Measurements from ENCODE around the gene MCRIP2. TPM values are rescaled to one million over a fixed set of nuclear protein-coding genes. Genes with fewer than 3 reads are reported as not detected.

Gene MCRIP2
- total and polyA plus RNA-seq, 2 of the 8 experiments (the other 6 are each of a cell fraction or from before 2014, with no cell fraction given) = 45.4 to 75.5 TPM

DNA sequence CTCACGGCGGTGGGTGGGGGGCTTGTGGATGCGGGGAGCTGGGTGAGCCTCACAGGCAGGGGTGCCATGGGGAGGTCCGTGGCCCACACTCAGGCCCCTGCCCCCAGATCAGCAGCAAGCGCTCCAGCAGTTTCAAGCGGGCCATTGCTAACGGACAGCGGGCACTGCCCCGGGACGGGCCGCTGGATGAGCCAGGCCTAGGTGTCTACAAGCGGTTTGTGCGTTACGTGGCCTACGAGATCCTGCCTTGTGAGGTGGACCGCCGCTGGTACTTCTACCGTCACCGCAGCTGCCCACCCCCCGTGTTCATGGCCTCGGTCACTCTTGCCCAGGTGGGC lies 34.9 kb downstream of the MCRIP2 start:
- Histone ChIP-seq H2BK20ac (ENCODE audit: low read length) (no peak overlapping the region), H3K23ac (ENCODE audit: insufficient read length) (no peak overlapping the region), H3K79me1 (ENCODE audit: low read depth, low read length) (peaks cover 5% of the 10 kb centered on the region; the same call in 1 of the 2 replicates), H4K5ac (ENCODE audit: insufficient read length, low read depth, low read length) (no peak overlapping the region), H2AFZ (ENCODE audit: low read length) (no peak overlapping the region), H3K4ac (replicated peaks; ENCODE audit: insufficient read length, low read depth, low read length) (peak overlapping the region; percentile 69), H3K4me2 (ENCODE audit: insufficient read depth in 1 of 2, low read depth in 2 of 2, low read length in 2 of 2) (peak overlapping the region in 1 of 2 experiments; percentile 79; a peak in 1 of 4 replicates), H3K27me3 (replicated peaks in 1 of 4; ENCODE audit: control insufficient read depth in 3 of 4, extremely low read depth in 1 of 4, insufficient read depth in 3 of 4, low read length in 3 of 4) (peaks cover 0 to 2% (median 0%) of the 10 kb centered on the region in 4 experiments; a peak in 2 of 7 replicates), H3K18ac (ENCODE audit: extremely low read depth, low read length) (no peak overlapping the region), H4K8ac (ENCODE audit: extremely low read depth, insufficient read depth, low read length) (no peak overlapping the region), H3K79me2 (ENCODE audit: control insufficient read depth in 1 of 2, insufficient read depth in 2 of 2, low read length in 2 of 2) (peaks cover 0 to 7% of the 10 kb centered on the region in 2 experiments; a peak in 1 of 4 replicates), H2BK120ac (replicated peaks; ENCODE audit: low read depth, low read length) (no peak overlapping the region), H2BK5ac (ENCODE audit: low read depth, low read length) (peak overlapping the region; percentile 26; the same call in 1 of the 2 replicates), H2BK12ac (ENCODE audit: low read depth, low read length) (peak overlapping the region; percentile 96; the same call in 1 of the 2 replicates), H3K23me2 (ENCODE audit: low read depth, low read length) (peaks cover 15% of the 10 kb centered on the region), H3K36me3 (ENCODE audit: control insufficient read depth in 2 of 4, insufficient read depth in 4 of 4, low read length in 3 of 4) (peaks cover 9 to 22% (median 16%) of the 10 kb centered on the region in 4 experiments; a peak in 7 of 8 replicates), H3K9me3 (ENCODE audit: insufficient read depth in 2 of 2, low read depth in 1 of 2, low read length in 1 of 2) (no peaks in the 10 kb centered on the region), H3K56ac (replicated peaks; ENCODE audit: insufficient read length, low read depth, low read length) (no peak overlapping the region), H4K20me1 (replicated peaks in 1 of 2; ENCODE audit: control insufficient read depth in 1 of 2, insufficient read depth in 2 of 2, low read length in 2 of 2) (peaks cover 2 to 25% of the 10 kb centered on the region in 2 experiments), H4K91ac (replicated peaks; ENCODE audit: insufficient read length, low read length) (peak overlapping the region; percentile 52), H3K27ac (ENCODE audit: low read depth, low read length) (no peak overlapping the region), H3K4me3 (ENCODE audit: extremely low read depth in 1 of 4, insufficient read depth in 2 of 4, low read depth in 3 of 4, low read length in 4 of 4) (no peak overlapping the region), H2BK15ac (ENCODE audit: low read length) (peak overlapping the region; percentile 92; the same call in 1 of the 2 replicates), H3K4me1 (replicated peaks in 1 of 4; ENCODE audit: control insufficient read depth in 3 of 4, insufficient read depth in 4 of 4, low read length in 3 of 4) (peaks cover 0 to 37% (median 28%) of the 10 kb centered on the region in 4 experiments; a peak in 6 of 7 replicates), H3K9ac (replicated peaks in 1 of 4; ENCODE audit: extremely low read depth in 1 of 4, low read depth in 3 of 4, low read length in 3 of 4) (no peak overlapping the region), H3K14ac (ENCODE audit: insufficient read length) (no peak overlapping the region), H2AK5ac (ENCODE audit: low read depth, low read length) (peak overlapping the region; percentile 75; the same call in 1 of the 2 replicates)
- ChIA-PET CTCF (ENCODE audit: partially characterized antibody) (interaction anchor here (1.1 to 12.0 kb wide), 8 partner anchors 9 to 94 kb away, joined by 3 to 75 read pairs (median 6); partner anchors contain the start of genes RHOT2 and WDR24), POLR2A (ENCODE audit: partially characterized antibody) (interaction anchor here (1.6 to 13.3 kb wide), 8 partner anchors 8 to 127 kb away, joined by 3 to 214 read pairs (median 12); partner anchors contain the start of genes ANTKMT, JMJD8, RHOT2 and WDR24)
- no peak for TF ChIP-seq HDAC6 (IDR thresholded peaks at IDR 0.05; ENCODE audit: low read depth, low read length)
- no peak for TF ChIP-seq SP2 (IDR thresholded peaks at IDR 0.05; ENCODE audit: low read length)
- no peak for TF ChIP-seq SP1 (IDR thresholded peaks at IDR 0.05; ENCODE audit: low read depth, low read length)
- TF ChIP-seq CTCF (IDR thresholded peaks at IDR 0.05; ENCODE audit: control extremely low read depth in 1 of 3, insufficient read depth in 1 of 3, low read depth in 1 of 3, low read length in 3 of 3) = no peak
- no peak for TF ChIP-seq CHD1 (IDR thresholded peaks at IDR 0.05; ENCODE audit: low read depth, low read length)
- TF ChIP-seq CBX8 (IDR thresholded peaks at IDR 0.05; ENCODE audit: borderline replicate concordance, low read depth, low read length) = no peak
- no peak for TF ChIP-seq EP300 (IDR thresholded peaks at IDR 0.05; ENCODE audit: borderline replicate concordance in 1 of 2, low read depth in 2 of 2, low read length in 2 of 2)
- no peak for TF ChIP-seq YY1 (IDR thresholded peaks at IDR 0.05; ENCODE audit: low read depth, low read length)
- 96% methylated on average over 20 of the region's 21 CpGs; no CpG with 5 or more reads in 1 of the 2 experiments for WGBS, 2 experiments (ENCODE audit: extremely low coverage in 1 of 2, insufficient coverage in 1 of 2, insufficient read length in 1 of 2, insufficient replicate concordance in 2 of 2, low coverage in 1 of 2, low lambda C conversion rate in 2 of 2, missing lambda C conversion rate in 1 of 2)
- DNase-seq (ENCODE audit: low read depth in 1 of 2, low spot score in 2 of 2) = no peak
- FAIRE-seq = no peak

Data from H1 (cell line).